SK-N-SH treated with all-trans-retinoic acid at 6 μM for 48 hours (cell line): Measurements from ENCODE around the gene ITGA3.

Experiments used
- ATAC-seq: fragments of 200-7000 bp; cut with Tn5 transposase; 3 replicates; pipeline ENCODE4 v1.9.1; 2020; ENCODE audit warnings: mild to moderate bottlenecking, moderate library complexity
- ARNTL ChIP-seq: fragments of 450-650 bp; formaldehyde crosslinking; IDR thresholded peaks from 2 replicates; pipeline ENCODE4 v1.5.0; 2020; ENCODE audit warnings: low read depth, mild to moderate bottlenecking, moderate library complexity, borderline replicate concordance
- BACH2 ChIP-seq: fragments of 250-450 bp; sonication (Bioruptor Pico); IDR thresholded peaks from 2 replicates; pipeline ENCODE4 v1.9.0; 2021; ENCODE audit warnings: mild to moderate bottlenecking, borderline replicate concordance
- CREB5 ChIP-seq: fragments of 250-450 bp; sonication (Bioruptor Pico); IDR thresholded peaks from 2 replicates; pipeline ENCODE4 v1.5.1; 2020; ENCODE audit warnings: low read depth, mild to moderate bottlenecking, moderate library complexity
- CSDC2 ChIP-seq: fragments of 250-450 bp; sonication (Bioruptor Pico); IDR thresholded peaks from 2 replicates; pipeline ENCODE4 v1.5.0; 2020; ENCODE audit warnings: mild to moderate bottlenecking, moderate library complexity
- CSRNP3 ChIP-seq: fragments of 250-450 bp; sonication (Bioruptor Pico); IDR thresholded peaks from 2 replicates; pipeline ENCODE4 v1.5.1; 2021; ENCODE audit warnings: mild to moderate bottlenecking, moderate library complexity
- ESRRG ChIP-seq: fragments of 250-450 bp; sonication (Bioruptor Pico); IDR thresholded peaks from 2 replicates; pipeline ENCODE4 v1.6.1; 2021; ENCODE audit warnings: mild to moderate bottlenecking
- GLIS3 ChIP-seq: fragments of 250-450 bp; sonication (Bioruptor Pico); IDR thresholded peaks from 2 replicates; pipeline ENCODE4 v1.5.0; 2020; ENCODE audit warnings: mild to moderate bottlenecking, moderate library complexity
- ISL1 ChIP-seq: fragments of 250-450 bp; sonication (Bioruptor Pico); IDR thresholded peaks from 2 replicates; pipeline ENCODE4 v2.1.2; 2022; ENCODE audit warnings: mild to moderate bottlenecking, moderate library complexity
- PPARA ChIP-seq: fragments of 250-450 bp; sonication (Bioruptor Pico); IDR thresholded peaks from 2 replicates; pipeline ENCODE4 v1.5.0; 2020; ENCODE audit warnings: mild to moderate bottlenecking, borderline replicate concordance
- RARB ChIP-seq: fragments of 250-450 bp; sonication (Bioruptor Pico); IDR thresholded peaks from 2 replicates; pipeline ENCODE4 v1.8.0; 2021; ENCODE audit warnings: mild to moderate bottlenecking, moderate library complexity
- SNAI2 ChIP-seq: fragments of 250-450 bp; sonication (Bioruptor Pico); IDR thresholded peaks from 2 replicates; pipeline ENCODE4 v1.5.0; 2020; ENCODE audit warnings: mild to moderate bottlenecking, moderate library complexity
- TCF4 ChIP-seq: fragments of 250-450 bp; sonication (Bioruptor Pico); IDR thresholded peaks from 2 replicates; pipeline ENCODE4 v1.8.0; 2021; ENCODE audit warnings: mild to moderate bottlenecking, moderate library complexity, borderline replicate concordance
- TOX ChIP-seq: fragments of 250-450 bp; sonication (Bioruptor Pico); IDR thresholded peaks from 2 replicates; pipeline ENCODE4 v1.8.0; 2021; ENCODE audit warnings: mild to moderate bottlenecking, moderate library complexity, borderline replicate concordance
- TSHZ2 ChIP-seq: fragments of 250-450 bp; sonication (Bioruptor Pico); IDR thresholded peaks from 2 replicates; pipeline ENCODE4 v1.5.0; 2020; ENCODE audit warnings: mild to moderate bottlenecking, moderate library complexity
- ZC3H10 ChIP-seq: fragments of 250-450 bp; sonication (Bioruptor Pico); IDR thresholded peaks from 2 replicates; pipeline ENCODE4 v1.5.1; 2021; ENCODE audit warnings: mild to moderate bottlenecking, moderate library complexity
- ZFP3 ChIP-seq: fragments of 250-450 bp; sonication (Bioruptor Pico); IDR thresholded peaks from 2 replicates; pipeline ENCODE4 v1.5.0; 2020; ENCODE audit warnings: mild to moderate bottlenecking, moderate library complexity
- ZFP30 ChIP-seq: fragments of 450-650 bp; formaldehyde crosslinking; IDR thresholded peaks from 2 replicates; pipeline ENCODE4 v1.5.0; 2022; ENCODE audit warnings: mild to moderate bottlenecking, moderate library complexity
- ZNF565 ChIP-seq: fragments of 450-650 bp; formaldehyde crosslinking; conservative IDR thresholded peaks from 2 replicates; pipeline ENCODE4 v1.5.0; 2020; ENCODE audit warnings: low read depth, mild to moderate bottlenecking, moderate library complexity
- ZNF70 ChIP-seq: fragments of 450-650 bp; formaldehyde crosslinking; IDR thresholded peaks from 2 replicates; pipeline ENCODE4 v1.5.0; 2020; ENCODE audit warnings: mild to moderate bottlenecking, moderate library complexity
- ZNF8 ChIP-seq: fragments of 450-650 bp; formaldehyde crosslinking; IDR thresholded peaks from 2 replicates; pipeline ENCODE4 v1.5.0; 2020; ENCODE audit warnings: mild to moderate bottlenecking, moderate library complexity

ITGA3 gene

GRCh38 chr17:50135316-50136095 lies 79.6 kb downstream of the ITGA3 start:
- TF ChIP-seq BACH2 (CRISPR knock-in tag) (no peak), GLIS3 (CRISPR knock-in tag) (no peak), CSDC2 (no peak), ZFP3 (no peak), CREB5 (CRISPR knock-in tag) (no peak), ARNTL (no peak), PPARA (no peak), CSRNP3 (CRISPR knock-in tag) (no peak), ZNF565 (CRISPR knock-in tag) (no peak), ZNF8 (CRISPR knock-in tag) (no peak), RARB (no peak), TSHZ2 (CRISPR knock-in tag) (no peak), ESRRG (CRISPR knock-in tag) (no peak)
- TF ChIP-seq, all 23 proteins: peak for 0
- no peak for ATAC-seq

GRCh38 chr17:50136096-50136687 lies 80.3 kb downstream of the ITGA3 start:
- TF ChIP-seq PPARA (no peak), ZFP3 (no peak), CREB5 (CRISPR knock-in tag) (no peak), CSDC2 (no peak), ZNF565 (CRISPR knock-in tag) (no peak), TOX (no peak), BACH2 (CRISPR knock-in tag) (no peak), ISL1 (CRISPR knock-in tag) (no peak), ARNTL (no peak), TSHZ2 (CRISPR knock-in tag) (no peak), TCF4 (CRISPR knock-in tag) (no peak), ZC3H10 (CRISPR knock-in tag) (no peak), SNAI2 (CRISPR knock-in tag) (no peak), CSRNP3 (CRISPR knock-in tag) (no peak), ZNF8 (CRISPR knock-in tag) (no peak), ZFP30 (CRISPR knock-in tag) (no peak), ZNF70 (no peak), ESRRG (CRISPR knock-in tag) (no peak), GLIS3 (CRISPR knock-in tag) (no peak)
- no peak for ATAC-seq
